HepG2 (cell line): ENCODE data around the gene ELN.

Experiments
- ELF3 ChIP-seq: IDR thresholded peaks from 2 replicates; pipeline ENCODE4 v1.6.1; 2016; ENCODE audit warnings: missing genetic modification reagents, missing compliant biosample characterization
- POLR2A ChIP-seq, 2 experiments: IDR thresholded peaks; 2 replicates each; pipeline ENCODE4 v1.6.1; 2011; ENCODE audit warnings: low read depth in 2 of 2, low read length in 2 of 2, mild to moderate bottlenecking in 1 of 2, moderate library complexity in 1 of 2; ENCODE audit not compliant: insufficient read depth in 1 of 2
- USF2 ChIP-seq, 2 experiments: sonication (generic) in 1 of 2; formaldehyde crosslinking in 1 of 2; IDR thresholded peaks; 2 replicates each; pipeline versions ENCODE4 v1.5.1 to v1.6.1; 2011 to 2020; ENCODE audit warnings: borderline replicate concordance in 1 of 2, low read depth in 1 of 2, low read length in 1 of 2, mild to moderate bottlenecking in 1 of 2, missing genetic modification reagents in 1 of 2, moderate library complexity in 1 of 2
- ZNF780A ChIP-seq: sonication (generic); formaldehyde crosslinking; IDR thresholded peaks from 2 replicates; pipeline ENCODE4 v1.8.0; 2022; ENCODE audit warnings: mild to moderate bottlenecking, missing genetic modification reagents, moderate library complexity
- TF ChIP-seq, protein P1 (sequence below): IDR thresholded peaks from 2 replicates; pipeline ENCODE4 v1.6.1; 2018; ENCODE audit warnings: missing genetic modification reagents, mild to moderate bottlenecking, missing compliant biosample characterization

GRCh38 chr7:74115326-74115725 lies 87.4 kb downstream of the ELN start:
- TF ChIP-seq USF2 (IDR thresholded peaks at IDR 0.05; ENCODE audit: low read depth, low read length) (no peak), USF2 (CRISPR knock-in tag; IDR thresholded peaks at IDR 0.05; ENCODE audit: borderline replicate concordance) (no peak), ZNF780A (no peak), ELF3 (no peak), POLR2A (IDR thresholded peaks at IDR 0.05; ENCODE audit: insufficient read depth in 1 of 2, low read depth in 2 of 2, low read length in 2 of 2) (no peak)
- TF ChIP-seq, protein P1, sequence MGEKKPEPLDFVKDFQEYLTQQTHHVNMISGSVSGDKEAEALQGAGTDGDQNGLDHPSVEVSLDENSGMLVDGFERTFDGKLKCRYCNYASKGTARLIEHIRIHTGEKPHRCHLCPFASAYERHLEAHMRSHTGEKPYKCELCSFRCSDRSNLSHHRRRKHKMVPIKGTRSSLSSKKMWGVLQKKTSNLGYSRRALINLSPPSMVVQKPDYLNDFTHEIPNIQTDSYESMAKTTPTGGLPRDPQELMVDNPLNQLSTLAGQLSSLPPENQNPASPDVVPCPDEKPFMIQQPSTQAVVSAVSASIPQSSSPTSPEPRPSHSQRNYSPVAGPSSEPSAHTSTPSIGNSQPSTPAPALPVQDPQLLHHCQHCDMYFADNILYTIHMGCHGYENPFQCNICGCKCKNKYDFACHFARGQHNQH (CRISPR knock-in tag) = no peak
